NK-92 (cell line): Measurements from ENCODE around the gene SERPINH1.

ENCODE experiments used
- DNase-seq: peaks from one replicate; lab custom pipeline; 2025; ENCODE audit not compliant: unreplicated experiment; lab: John Stamatoyannopoulos, UW

The SERPINH1 gene

GRCh38 chr11:75594211-75594610 lies 32.2 kb downstream of the SERPINH1 start:
- DNase-seq: no peak

- DNase-seq: no peak
Measured at GRCh38 chr11:75595429-75595828, 33.4 kb downstream of the SERPINH1 start.

GRCh38 chr11:75596914-75597313 lies 34.9 kb downstream of the SERPINH1 start:
- DNase-seq: no peak

GRCh38 chr11:75597636-75598035 lies 35.6 kb downstream of the SERPINH1 start:
- DNase-seq: no peak

- no peak for DNase-seq
Measured at GRCh38 chr11:75598264-75598663, 36.2 kb downstream of the SERPINH1 start.

GRCh38 chr11:75598900-75599299 lies 36.8 kb downstream of the SERPINH1 start:
- no peak for DNase-seq

GRCh38 chr11:75600356-75600755 lies 38.3 kb downstream of the SERPINH1 start:
- no peak for DNase-seq

- DNase-seq: no peak
Measured at GRCh38 chr11:75601494-75601893, 39.4 kb downstream of the SERPINH1 start.

GRCh38 chr11:75602951-75603350 lies 40.9 kb downstream of the SERPINH1 start:
- DNase-seq: no peak

GRCh38 chr11:75603791-75604736 lies 42.0 kb downstream of the SERPINH1 start:
- DNase-seq: no peak

- DNase-seq: no peak
Measured at GRCh38 chr11:75606099-75606498, 44.0 kb downstream of the SERPINH1 start.

- DNase-seq: no peak
Measured at GRCh38 chr11:75611823-75612222, 49.8 kb downstream of the SERPINH1 start.

- DNase-seq: no peak
Measured at GRCh38 chr11:75615751-75616150, 53.7 kb downstream of the SERPINH1 start.

- no peak for DNase-seq
Measured at GRCh38 chr11:75616281-75616680, 54.2 kb downstream of the SERPINH1 start.
